Heart left ventricle (tissue), 16 donors: ENCODE results near the gene TEX10. TPM values are rescaled to one million over a fixed set of nuclear protein-coding genes. Genes with fewer than 3 reads are reported as not detected.

Experiments used
- ATAC-seq, 4 donors: fragments of 200-7000 bp; cut with Tn5 transposase; one replicate each; pipeline ENCODE4 v1.9.1; 2020 to 2022; ENCODE audit warnings: moderate library complexity in 4 of 4, mild to moderate bottlenecking in 3 of 4, moderate number of reproducible peaks in 1 of 4
- DNase-seq, 5 donors: peaks; one replicate each; pipeline ENCODE4 v3.0.0-alpha.2; 2020
- H3K27ac ChIP-seq, 12 donors: fragments of 200-600 bp; sonication (generic) in 4 of 12; one replicate each; pipeline versions ENCODE4 v1.5.0 to v1.8.0; 2016 to 2022; ENCODE audit warnings: mild to moderate bottlenecking in 2 of 12
- H3K27me3 ChIP-seq, 9 donors: fragments of 200-600 bp; sonication (generic) in 2 of 9; one replicate each; pipeline versions ENCODE4 v1.5.1 to v1.8.0; 2016 to 2022; ENCODE audit warnings: mild to moderate bottlenecking in 3 of 9
- H3K36me3 ChIP-seq, 9 donors: fragments of 200-600 bp; sonication (generic) in 2 of 9; one replicate each; pipeline versions ENCODE4 v1.5.0 to v1.8.0; 2018 to 2022; ENCODE audit warnings: mild to moderate bottlenecking in 2 of 9
- H3K4me1 ChIP-seq, 12 donors: fragments of 200-600 bp; sonication (generic) in 4 of 12; one replicate each; pipeline versions ENCODE4 v1.5.0 to v1.8.0; 2016 to 2022; ENCODE audit warnings: mild to moderate bottlenecking in 3 of 12
- H3K4me3 ChIP-seq, 12 donors: fragments of 200-600 bp; sonication (generic) in 4 of 12; one replicate each; pipeline versions ENCODE4 v1.5.0 to v1.8.0; 2017 to 2022; ENCODE audit warnings: mild to moderate bottlenecking in 9 of 12, moderate library complexity in 4 of 12
- H3K9me3 ChIP-seq, 12 donors: fragments of 200-600 bp; sonication (generic) in 4 of 12; one replicate each; pipeline versions ENCODE4 v1.5.0 to v1.8.0; 2016 to 2022; ENCODE audit warnings: mild to moderate bottlenecking in 1 of 12
- CTCF ChIP-seq, 12 donors: fragments of 200-600 bp; sonication (generic) in 4 of 12; IDR thresholded peaks; one replicate each; pipeline versions ENCODE4 v1.5.0 to v1.8.0; 2018 to 2022; ENCODE audit warnings: antibody characterized with exemption in 12 of 12, mild to moderate bottlenecking in 5 of 12
- POLR2A ChIP-seq, 2 donors: fragments of 450-650 bp; IDR thresholded peaks; one replicate each; pipeline ENCODE4 v1.6.1; 2017; ENCODE audit warnings: antibody characterized with exemption in 2 of 2, mild to moderate bottlenecking in 2 of 2, moderate library complexity in 2 of 2
- WGBS, 4 donors: extraction: QIAGEN DNeasy Blood & Tissue Kit in 2 of 4; methylation state at CpG; one replicate each; pipeline versions ENCODE4 v1.1.5 to v1.1.7; 2013 to 2018; 5-methylcytosine and 5-hydroxymethylcytosine counted together
- intact Hi-C, 10 donors: fragments of 100-400 bp; cut with DNase I; formaldehyde crosslinking; loops; one replicate each; pipeline versions ENCODE4 v1.11.1 to v1.14.2; 2022
- polyA plus RNA-seq, 2 donors: library from polyadenylated mRNA; stranded (reverse); fragments of 200-250 nt; gene quantifications; one replicate each; pipeline ENCODE4 v1.2.3, GENCODE V29; 2013
- total RNA-seq, 9 donors: library from RNA; depleted of rRNA in 2 of 9; stranded (reverse); fragments of >200 nt in 2 of 9; fragmentation: NEBNext Ultra II Directional in 3 of 9; extraction: Animal tissue kit (Norgen Biotek cat#: 25700) in 3 of 9; gene quantifications; one replicate each; pipeline versions ENCODE4 v1.1.0 to v1.2.4, GENCODE V29; 2016 to 2023
- donor health status: ischemic (EF 13 %, LVEDD 7.1; RV severe dilation, severe dysfunction).
- donor health status: healthy with polysubstance abuse.
- donor health status: DM: no; HTN: yes; CAD: no.
- donor health status: DM: no; HTN: no; CAD: no.
- donor health status: ischemic (EF 25% LVEDD 6.9; RV normal size, moderate dysfunction).
- donor health status: ischemic (EF 25% LVEDD 5.7; RV mildly dilated, moderate dysfunction).
- donor health status: healthy.
- donor health status: DM: yes; HTN: yes; CAD: no.
- donor health status: ischemic (EF 35%, LVEDD 5.7; RV mildly dilated, moderate dysfunction).
- donor health status: nonischemic (EF 11% LVEDD 7.7; RV severe dilation, severe dysfunction).
- donor health status: DM: yes; HTN: yes; CAD: no.
- donor health status: PGD.
- donor health status: ischemic (EF 29% LVEDD 5.4; RV normal size, mild dysfunction).
- donor health status: nonischemic (EF 23%, LVEDD 6.1; RV moderate dilation, normal function).

TEX10 gene
- total and polyA plus RNA-seq, 11 donors, result 2.7 to 10.6 (median 9.1) TPM

DNA sequence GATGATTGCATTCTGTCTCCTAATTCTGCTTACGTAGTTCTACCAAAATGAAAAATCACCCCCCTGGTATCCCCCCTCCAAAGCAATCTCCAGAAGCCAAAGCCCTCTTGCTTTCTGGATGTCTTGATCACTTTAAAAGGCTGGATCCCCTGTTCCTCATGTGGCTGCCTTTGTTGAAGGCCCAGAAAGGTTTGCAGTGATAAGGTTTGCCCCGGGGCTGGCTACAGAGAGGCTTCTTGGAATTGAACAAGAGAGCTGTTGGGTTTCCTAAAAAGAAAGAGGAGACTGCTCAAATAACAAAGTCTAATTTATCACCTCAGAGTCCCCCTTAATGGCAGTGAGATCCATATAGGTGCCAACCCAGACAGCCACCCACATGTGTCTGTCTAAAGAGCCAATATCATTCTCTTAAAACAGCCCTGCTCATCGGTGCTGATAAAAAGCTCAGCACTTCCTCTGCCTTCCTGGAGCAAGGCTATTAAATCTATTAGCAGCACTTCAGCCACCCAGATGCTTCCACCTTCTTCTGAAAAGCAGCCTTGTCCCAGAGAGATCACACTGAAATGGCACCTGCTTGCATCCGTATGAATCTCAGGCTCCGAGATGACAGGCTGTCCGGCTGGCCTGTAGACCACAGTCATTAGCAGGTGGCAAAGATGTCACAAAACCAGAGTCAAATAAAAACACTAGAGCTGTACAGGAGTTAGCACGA is 70.9 kb downstream of the TEX10 start:
- WGBS, 4 donors, result 80 to 91% (median 85%) methylated on average over 7 of the region's 7 CpGs
- H3K4me3 ChIP-seq, result no peak overlapping the region
- no peak for TF ChIP-seq CTCF (IDR thresholded peaks at IDR 0.05)
- TF ChIP-seq POLR2A (IDR thresholded peaks at IDR 0.05), result no peak
- H3K9me3 ChIP-seq, result peaks cover 0 to 18% (median 0%) of the 10 kb centered on the region in 12 donors
- no peak overlapping the region for H3K27ac ChIP-seq
- no peak for DNase-seq
- H3K36me3 ChIP-seq, result peaks cover 4 to 84% (median 36%) of the 10 kb centered on the region in 9 donors
- no peaks in the 10 kb centered on the region for H3K27me3 ChIP-seq
- intact Hi-C loops, result no loop called here
- no peaks in the 10 kb centered on the region for H3K4me1 ChIP-seq
- no peak for ATAC-seq

GRCh38 chr9:100281066-100281465 is 71.7 kb downstream of the TEX10 start:
- ATAC-seq, result no peak
- TF ChIP-seq CTCF (IDR thresholded peaks at IDR 0.05), result no peak
- TF ChIP-seq POLR2A (IDR thresholded peaks at IDR 0.05), result no peak
- Histone ChIP-seq H3K9me3 (peaks cover 0 to 18% (median 0%) of the 10 kb centered on the region in 12 donors), H3K27me3 (no peaks in the 10 kb centered on the region), H3K36me3 (peaks cover 4 to 83% (median 33%) of the 10 kb centered on the region in 9 donors), H3K4me3 (no peak overlapping the region), H3K27ac (no peak overlapping the region), H3K4me1 (no peaks in the 10 kb centered on the region)
- WGBS, 4 donors, result 89 to 95% (median 92%) methylated on average over 2 of the region's 2 CpGs
- no peak for DNase-seq
- intact Hi-C loops, result no loop called here

DNA sequence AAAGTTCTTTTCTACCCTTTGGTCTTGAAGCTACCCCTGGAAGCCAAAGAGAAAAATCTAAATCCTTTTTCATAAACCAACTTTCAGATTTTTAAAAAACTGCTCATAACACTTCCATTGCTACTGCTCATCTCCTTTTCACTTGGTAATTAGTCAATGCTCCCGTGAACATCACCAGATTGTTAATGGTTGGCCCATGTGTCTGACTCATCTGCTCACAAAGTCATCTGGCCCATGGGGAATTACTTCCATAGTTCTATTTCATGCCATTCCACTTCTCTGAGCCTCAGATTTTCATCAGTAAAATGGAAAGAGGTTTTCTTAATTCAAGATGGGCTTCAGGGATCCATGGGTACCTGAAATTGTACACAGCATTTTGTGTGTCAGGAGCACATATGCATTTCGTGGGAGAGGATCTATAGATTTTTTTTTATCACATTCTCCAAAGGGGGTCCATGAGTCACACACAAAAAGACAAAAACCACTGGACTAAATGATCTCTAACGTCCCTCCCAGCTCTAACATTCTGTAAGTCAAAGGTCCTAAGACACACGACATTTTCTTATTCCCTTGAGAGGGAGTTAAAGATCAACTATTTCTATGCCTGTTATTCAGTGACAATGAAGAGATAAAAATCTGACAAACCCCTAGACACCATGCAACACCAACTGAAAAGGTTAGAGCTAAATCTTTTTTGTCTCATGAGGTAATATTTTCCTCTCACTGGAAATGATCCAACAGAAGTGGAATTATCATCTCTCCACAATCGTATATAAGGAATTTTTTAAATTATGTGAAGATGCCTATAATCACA is 75.4 kb downstream of the TEX10 start:
- peaks cover 0 to 89% (median 22%) of the 10 kb centered on the region in 9 donors for H3K36me3 ChIP-seq

More for the DNA sequence above, 75.4 kb downstream of the TEX10 start:
- Histone ChIP-seq H3K27ac (no peak overlapping the region), H3K9me3 (no peaks in the 10 kb centered on the region), H3K27me3 (no peaks in the 10 kb centered on the region), H3K4me1 (no peaks in the 10 kb centered on the region), H3K4me3 (no peak overlapping the region)
- ATAC-seq, result no peak
- DNase-seq, result no peak
- intact Hi-C loops, result no loop called here
- TF ChIP-seq CTCF (IDR thresholded peaks at IDR 0.05) (no peak), POLR2A (IDR thresholded peaks at IDR 0.05) (no peak)
- WGBS, 4 donors, result 66 to 72% (median 67%) methylated on average over 5 of the region's 5 CpGs
